NK-92 (cell line): ENCODE measurements around the gene TEX14.

Experiments
- DNase-seq: peaks from one replicate; lab custom pipeline; 2025; ENCODE audit not compliant: unreplicated experiment; lab: John Stamatoyannopoulos, UW

TEX14 gene

DNA sequence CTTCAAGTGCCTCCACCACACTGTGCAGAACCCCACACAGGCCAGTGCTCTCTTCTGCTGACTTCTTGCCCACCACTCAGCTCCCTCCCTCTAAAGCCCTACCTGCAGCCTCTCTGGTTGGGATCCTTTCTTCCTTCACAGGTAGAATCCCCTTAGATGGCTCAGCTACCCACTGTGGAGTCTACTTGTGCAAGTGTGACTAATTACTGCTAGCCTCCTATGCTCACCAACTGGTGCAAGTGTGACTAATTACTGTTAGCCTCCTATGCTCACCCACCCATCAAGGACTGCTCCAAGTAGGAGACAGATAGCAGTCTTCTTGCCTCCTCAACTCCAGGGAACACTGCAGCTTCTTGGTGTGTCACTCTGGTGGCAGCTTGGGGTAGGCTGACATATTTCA lies 43.6 kb downstream of the TEX14 start:
- no peak for DNase-seq

DNA sequence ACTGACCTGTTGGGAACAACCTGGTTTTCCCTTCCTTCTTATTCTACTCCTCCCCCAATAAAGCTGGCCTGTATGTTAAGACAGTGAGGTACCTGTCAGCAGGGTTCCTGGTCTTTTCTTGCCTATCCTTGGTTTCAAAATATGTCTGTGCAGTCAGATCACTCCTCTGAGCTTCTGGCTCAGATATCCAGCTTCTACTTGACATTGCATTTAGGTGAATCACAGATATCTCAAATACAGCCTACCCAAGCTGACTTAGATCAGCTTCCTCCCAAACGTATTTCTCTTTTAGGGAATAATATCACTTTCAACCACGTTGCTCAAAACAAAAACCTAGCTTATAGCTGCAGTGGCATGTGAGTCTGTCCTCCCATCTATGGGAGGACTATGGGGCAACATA lies 48.7 kb downstream of the TEX14 start:
- DNase-seq: no peak

DNA sequence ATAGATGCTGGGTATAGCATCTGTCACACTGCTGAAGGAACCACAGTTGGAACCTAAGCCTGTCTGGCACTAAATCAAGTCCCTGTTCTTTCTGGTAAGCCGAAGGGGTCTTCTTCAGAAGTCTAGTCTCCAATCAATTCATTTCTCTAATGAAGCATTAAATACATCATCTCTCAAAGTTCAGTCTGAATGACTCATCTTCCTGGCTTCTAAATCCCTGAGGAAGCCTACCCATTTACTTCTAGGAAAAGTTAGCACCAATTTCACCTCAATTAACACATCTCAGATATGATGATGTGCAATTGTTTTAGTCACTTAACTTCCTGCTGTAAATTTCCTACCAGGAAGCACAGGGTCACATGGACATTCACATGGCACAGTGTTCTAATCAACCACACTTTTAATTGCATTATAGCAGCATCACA lies 49.9 kb downstream of the TEX14 start:
- DNase-seq: no peak

DNA sequence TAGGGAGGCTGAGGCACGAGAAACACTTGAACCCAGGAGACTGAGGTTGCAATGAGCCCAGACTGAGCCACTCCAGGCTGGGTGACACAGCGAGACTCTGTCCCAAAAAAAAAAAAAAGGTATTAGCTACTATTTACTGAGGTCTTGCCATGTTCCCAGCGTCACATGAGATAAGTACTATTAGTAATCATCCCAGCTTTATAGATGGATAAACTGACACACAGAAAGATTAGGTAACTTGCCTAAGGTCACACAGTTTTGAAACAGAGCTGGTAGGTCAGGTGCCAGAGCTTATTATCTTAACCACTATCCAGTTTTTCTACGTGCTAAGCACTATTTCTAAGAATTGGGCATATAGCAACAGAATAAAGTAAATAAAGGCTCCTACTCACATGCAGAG lies 51.6 kb downstream of the TEX14 start:
- DNase-seq: no peak

DNA sequence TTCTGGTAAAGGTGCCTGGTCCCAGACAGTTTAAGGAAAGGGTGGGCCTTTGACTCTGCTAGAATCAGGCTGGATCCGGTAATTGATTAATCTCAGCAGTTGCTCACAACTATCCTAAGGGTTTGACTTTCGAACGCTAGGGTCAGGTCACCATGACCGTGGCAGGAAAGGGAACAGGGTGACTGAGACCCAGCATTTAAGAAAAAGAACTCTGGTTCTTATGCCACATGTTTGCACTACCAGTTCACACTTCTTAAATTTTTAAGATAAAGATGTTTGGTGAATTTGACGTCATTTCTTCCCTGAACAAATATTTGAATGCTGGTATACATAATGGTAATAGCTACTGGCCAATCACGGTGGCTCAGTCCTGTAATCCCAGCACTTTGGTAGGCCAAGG lies 52.2 kb downstream of the TEX14 start:
- no peak for DNase-seq

DNA sequence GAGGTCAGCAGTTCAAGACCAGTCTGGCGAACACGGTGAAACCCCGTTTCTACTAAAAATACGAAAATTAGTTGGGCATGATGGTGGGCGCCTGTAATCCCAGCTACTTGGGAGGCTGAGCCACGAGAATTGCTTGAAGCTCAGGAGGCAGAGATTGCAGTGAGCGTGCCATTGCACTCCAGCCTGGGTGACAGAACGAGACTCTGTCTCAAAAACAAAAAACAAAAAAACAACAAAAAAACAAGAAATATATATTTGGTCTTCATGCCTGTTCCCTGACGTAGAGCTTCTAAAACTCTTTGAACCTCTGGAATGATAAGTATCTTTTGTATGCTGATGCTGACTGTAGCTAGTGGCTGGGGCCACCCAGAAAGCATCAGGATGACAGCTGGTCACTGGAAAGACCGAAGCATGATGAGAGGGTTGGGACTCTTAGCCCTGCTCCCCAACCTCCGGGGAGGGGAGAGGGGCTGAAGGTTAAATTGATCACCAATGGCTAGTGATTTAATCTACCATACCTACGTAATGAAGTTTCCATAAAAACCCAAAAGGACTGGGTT lies 54.8 kb downstream of the TEX14 start:
- DNase-seq: no peak

DNA sequence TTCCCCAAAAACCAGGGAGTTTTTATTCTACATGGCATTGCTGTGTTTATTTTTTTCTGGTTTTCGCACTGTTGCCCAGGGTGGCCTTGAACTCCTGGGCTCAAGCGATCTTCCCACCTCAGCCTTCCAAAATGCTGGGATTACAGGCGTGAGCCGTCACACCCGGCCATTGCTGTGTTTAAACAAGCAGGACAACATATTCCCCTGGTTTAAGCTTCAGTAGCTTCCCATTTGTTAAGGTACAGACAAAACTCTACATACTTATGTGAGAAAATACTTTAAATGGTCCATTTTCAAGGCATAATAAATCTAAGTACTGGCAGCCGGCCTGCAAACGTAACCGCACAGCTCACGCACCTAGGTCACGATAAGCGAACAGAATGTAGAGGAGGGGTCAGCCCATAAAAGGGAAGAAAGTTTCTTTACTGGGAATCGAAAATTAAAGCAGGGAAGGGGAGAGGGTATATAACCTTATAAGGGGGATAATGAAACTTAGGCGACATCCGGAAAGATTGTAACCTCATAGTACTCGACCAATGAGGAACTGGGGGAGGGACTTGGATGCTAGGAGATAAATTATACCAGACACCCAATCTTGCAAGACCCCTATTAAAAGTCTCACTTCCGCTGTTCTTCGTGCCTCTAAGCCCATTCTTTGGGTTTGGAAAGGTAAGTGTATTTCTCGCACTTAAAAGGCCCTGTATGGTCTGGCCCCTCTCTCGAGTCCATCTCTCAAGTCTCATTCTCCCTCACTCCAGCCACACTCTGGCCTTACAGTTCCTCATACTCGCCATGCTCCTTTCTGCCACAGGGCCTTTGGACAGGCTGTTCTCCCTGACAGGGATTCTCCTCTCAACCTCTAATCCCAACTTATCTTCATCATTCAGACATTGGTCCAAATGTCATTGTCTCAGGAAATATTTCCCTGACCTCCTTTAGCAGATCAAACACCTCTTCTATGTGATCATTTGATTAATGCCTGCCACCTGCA lies 59.2 kb downstream of the TEX14 start:
- DNase-seq: no peak

DNA sequence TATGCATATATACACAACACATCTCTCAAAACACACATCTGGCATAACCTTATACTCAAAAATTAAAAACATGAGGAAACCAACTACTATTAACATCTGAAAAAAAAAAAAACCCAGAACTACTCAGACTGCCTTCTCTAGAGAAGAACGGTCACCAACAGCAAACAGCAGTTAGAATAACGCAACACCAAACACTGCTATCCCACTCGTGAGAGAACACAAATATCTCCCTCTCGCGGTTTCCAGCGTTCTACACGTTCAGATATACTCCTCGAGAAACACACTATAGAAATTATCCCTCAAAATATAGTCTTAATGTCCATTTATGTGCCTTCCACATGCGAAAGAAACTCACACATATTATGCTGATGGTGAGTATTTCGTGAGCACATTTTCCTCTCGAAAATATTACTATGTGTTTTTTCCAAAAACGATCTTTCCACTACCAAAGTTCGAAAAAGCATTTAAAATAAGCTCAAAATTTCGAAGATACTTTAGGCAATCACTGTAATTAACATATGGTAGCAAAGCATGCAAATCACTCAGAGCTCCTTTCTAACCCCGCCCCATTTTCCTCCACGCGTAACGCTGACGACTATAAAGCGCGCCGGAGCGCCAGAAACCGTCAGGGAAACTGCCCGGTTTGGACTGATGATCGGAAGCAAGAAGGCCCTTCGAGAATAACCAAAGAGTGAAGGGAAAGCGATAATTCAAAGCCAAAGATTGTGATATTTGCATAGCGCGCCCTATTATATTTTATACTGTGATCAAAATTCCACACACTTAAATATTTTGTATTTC lies 60.1 kb downstream of the TEX14 start:
- DNase-seq: peak; percentile 24

DNA sequence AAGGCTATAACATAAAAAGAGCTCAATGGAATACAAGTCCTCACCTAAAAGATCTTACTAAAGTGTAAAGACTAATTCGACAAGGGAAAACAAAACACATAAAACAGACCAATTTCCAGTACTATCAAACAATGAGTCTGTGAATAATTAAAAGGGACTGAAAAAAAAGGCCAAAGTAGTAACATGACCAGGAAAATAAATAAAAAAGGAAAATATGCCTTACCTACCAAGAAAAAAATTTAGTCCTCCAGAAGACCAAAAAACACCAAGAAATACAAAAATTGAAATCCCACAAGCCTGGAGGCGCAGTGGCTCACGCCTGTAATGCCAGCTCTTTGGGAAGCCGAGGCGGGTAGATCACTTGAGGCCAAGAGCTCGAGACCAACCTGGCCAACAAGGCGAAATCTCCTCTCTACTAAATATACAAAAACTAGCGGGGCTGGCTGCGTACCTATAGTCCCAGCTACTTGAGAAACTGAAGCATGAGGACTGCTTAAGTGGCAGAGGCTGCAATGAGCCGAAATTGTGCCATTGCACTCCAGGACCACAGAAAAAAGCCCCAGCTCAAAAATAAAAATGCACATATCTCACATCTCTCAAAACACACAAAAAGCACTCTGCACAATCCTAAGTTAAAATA lies 60.8 kb downstream of the TEX14 start:
- no peak for DNase-seq

DNA sequence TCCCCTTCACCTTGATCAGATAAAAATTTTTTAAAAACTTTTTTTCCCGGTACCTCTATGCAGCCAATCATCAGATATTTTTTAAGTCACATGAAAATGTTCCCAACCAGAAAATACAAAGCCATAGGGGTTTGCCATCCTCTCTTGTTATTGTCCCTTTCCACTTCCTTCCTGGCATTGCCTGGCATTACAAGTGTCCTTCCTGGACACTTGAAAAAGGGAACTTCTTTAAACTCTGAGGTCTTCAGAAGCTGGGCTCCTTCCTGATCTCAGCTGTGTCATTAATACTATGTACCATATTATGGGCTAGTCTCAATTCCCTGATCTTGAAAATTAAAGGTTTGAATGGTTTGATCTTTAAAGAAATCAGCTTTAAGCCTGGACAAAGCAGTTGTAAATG lies 64.9 kb downstream of the TEX14 start:
- DNase-seq: no peak

DNA sequence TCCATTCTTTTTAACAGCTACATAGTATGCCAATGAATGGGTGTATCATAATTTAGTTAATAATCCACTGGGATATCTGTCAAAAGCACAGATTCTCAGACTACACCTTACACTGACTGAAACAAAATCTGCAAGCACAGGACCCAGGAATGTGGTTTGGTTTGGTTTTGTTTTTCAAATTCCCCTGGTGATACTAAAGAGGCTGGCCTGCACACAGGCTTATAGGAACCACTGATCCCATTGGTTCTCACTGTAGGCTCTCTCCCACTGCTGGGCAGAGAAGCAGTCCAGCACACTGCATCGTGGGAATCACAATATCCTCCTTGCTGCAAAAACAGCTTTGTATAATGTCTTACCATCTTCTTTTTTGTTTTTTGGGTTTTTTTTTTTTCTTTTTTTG lies 67.1 kb downstream of the TEX14 start:
- no peak for DNase-seq

DNA sequence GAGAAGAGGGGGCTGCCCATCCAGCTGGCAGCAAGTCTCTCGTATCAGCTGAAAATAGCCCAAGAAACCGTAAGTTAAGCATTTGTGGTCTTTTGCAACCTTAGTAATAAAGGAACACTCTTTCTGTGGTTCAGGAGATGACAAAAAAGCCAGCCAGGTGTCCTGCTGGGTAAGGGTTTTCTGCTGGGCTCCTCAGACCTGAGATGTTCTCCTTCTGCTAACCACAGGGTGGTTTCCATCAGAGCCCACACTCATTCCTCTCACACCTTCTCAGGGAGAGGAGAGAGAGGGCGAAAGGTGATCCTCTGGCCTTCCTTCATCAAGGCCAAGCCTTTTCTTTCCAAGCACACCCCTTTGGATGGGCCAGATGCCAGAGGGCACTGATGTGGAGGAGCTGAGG lies 70.7 kb downstream of the TEX14 start:
- DNase-seq: no peak

DNA sequence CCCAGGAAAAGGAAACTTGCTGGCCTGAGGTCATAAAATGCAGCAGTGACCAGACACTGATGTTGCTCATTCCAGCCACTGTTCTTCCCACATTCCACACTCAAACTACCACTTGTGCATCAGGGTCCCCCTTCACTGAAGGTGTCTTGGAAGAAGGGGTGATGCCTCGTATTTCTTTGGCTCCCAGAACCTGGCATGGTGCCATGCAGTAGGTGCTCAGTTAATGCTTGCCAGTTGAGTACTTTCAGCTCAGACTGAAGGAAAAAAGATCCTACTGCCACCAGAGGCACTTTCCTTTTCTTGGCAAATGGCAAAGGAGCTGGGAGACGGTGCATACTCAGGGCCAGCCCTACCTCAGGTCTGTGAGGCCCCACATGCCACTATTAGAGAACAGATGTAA lies 73.5 kb downstream of the TEX14 start:
- no peak for DNase-seq

DNA sequence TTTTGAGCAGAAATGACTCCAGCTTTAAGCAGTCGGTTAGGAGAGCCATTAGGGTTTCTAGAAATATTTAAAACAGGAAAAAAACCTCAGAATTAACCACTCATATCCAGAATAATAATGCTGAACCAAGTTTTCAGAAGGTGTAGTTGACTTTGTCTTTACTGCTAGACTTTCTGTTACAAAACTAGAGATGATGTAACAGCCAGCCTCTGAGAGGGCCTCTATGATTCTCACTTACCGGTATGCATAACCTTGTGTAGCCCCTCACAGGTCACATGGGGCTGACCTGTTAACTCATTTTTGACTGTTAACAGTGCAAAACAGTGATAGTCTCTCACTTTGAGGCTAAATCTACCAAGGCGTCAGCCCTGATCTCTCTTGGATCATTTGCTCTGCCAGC lies 74.3 kb downstream of the TEX14 start:
- no peak for DNase-seq

DNA sequence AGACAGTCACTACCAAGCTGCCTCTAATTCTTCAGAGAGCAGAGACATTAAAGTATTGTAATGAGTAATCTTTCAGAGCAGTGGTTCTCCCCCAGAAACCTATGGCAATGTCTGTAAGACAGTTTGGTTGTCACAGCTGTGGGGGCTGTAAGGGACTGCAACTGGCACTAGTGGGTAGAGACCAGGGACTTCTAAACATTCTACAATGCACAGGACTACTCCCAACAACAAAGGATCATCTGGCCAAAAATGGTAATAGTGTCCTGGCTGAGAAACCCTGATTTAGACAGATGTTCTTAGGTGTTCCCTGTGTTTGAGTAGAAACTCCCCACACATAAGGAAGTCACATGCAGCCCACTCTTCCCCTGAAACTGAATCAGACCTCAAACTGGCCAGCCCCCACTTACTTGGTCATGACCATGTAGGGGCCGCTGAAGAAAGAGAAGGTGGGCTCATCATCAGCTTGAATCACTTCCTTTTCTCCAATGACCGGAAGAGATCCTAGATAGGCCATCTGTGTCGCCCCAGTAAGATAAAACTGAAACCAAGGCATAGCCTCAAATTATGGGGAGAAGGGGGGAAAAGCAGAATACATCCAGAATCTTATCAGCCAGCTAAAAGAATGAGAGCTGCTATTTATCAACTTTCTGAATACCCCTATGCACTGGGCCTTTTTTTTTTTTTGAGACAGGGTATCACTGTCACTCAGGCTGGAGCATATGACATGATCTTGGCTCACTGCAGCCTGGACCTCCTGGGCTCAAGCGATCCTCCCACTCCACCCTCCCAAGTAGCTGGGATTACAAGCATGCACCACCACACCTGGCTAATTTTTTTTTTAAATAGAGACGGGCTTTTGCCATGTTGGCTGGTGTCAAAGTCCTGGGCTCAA lies 75.8 kb downstream of the TEX14 start:
- no peak for DNase-seq

DNA sequence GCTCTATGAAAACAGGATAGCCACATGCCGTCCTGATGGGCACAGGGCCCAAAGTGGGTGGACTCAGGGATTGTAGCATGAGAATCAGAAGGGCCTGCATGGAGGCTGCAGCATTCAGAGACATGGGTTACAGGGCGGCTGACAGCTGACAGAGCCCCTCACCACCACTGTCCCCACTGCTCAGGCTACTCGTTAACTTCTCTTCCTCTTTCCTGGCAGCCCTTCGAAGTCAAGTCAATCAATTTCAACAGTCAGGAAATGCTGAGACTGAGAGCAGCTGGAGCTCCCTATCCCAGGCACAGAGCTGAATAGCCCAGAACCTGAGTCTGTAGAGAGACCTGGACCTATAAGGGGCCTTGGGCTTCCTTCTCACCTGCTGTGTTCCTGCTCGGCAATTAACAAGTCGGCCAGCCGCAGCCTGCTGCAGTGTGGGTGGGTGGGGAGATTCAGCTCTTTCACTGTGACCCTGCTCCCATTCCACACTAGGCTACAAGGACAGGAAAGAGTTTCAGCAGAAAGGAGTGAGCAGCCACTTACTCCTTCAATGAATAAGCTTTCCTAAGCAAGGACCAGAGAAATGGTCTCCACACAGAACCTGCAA lies 76.9 kb downstream of the TEX14 start:
- DNase-seq: no peak

DNA sequence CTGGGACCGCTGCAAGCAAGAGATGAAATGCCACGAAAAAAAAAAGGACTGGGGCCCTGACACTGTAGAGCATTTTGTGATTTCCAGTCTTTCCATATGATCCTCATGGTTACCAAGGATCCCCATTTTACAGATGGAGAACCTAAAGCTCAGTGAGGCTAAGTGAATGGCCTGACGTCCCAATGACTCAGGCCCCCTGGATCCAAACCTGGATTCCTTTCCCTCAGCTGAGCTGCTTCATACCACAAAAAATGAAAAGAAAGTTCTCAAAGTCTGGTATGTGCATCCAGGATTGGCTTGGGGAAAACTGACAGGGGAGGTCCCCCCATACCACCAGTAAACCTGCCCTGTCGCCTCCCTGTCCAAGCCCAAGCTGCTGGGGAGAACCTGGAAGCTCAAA lies 80.5 kb downstream of the TEX14 start:
- no peak for DNase-seq

DNA sequence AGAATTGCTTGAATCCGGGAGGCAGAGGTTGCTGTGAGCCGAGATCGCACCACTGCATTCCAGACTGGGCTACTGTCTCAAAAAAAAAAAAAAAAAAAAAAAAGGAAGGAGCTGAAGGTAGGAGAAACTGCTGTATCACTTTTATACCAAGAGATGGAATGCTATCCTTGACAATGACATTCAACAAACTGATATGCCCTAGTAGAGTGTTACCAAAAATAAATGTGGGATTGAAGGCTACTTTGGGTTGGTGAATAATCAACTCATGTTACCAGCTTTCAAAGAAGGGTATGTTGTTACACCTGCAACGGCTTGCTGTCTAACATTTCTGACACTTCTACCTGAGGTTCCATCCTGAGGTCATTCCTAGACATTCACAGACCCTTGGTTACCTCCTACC lies 84.9 kb downstream of the TEX14 start:
- no peak for DNase-seq

DNA sequence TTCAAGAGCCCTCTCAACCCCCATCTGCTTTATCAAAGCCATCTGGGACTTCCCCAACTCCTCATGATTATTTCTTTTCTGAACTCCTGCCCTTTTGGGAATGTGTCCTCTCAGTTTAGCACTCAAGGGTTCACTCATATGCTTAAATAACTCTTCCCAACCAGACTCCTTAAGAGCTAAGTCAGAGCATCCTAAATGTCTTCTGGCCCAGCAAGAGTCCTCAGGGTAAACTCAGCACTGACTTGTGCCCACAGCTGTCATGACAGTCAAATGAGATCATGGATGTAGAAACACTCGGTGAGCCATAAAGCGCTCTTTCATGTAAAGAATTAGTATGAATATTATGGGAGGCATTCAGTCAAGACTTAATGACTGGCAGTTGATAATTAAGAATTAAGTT lies 85.9 kb downstream of the TEX14 start:
- DNase-seq: no peak

DNA sequence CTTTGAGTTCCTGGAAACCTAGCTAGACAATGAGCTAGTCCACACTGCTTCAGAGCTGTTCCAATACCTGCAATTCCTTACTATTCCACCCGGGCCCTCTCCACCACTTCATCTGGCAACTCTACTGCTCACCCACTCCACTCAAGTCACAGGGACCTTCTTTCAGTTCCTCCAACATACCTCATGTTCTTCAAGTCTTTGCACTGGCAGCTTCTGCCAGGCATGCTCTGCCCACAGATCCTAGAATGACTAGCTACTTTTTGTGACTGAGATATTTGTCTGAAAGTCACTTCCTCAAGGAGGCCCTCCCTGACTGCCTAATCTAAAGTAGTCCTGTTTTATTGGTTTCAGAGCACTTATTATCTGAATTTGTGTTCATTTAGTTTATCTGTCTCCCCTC lies 86.4 kb downstream of the TEX14 start:
- no peak for DNase-seq
